ENCODE measurements around the gene SYAP1. TPM values are rescaled to one million over a fixed set of nuclear protein-coding genes. Genes with fewer than 3 reads are reported as not detected.

SYAP1 gene
- total RNA-seq, 1 experiment from 2014 or later: 18.5 TPM

DNA sequence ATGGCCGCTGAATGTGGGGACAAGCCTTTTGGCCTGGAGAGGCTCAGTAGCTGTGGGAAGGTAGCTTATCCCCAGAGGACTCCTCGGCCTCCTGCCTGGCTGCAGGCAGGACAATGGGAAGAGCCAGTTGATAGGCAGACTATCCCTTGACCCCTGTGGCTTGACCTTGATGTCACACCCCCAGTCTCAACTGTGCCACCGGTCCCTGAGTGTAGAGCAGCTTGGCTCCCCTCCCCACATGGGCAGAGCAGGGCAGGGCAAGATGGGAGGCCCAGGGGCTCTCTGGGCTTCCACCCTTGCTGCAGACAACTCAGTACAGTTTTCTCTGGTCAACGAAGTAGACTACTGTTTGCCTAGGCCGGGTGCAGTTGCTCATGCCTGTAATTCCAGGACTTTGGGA lies 25.7 kb downstream of the SYAP1 start:
- TF ChIP-seq NR1H2 (CRISPR knock-in tag; IDR thresholded peaks at IDR 0.05): no peak
- TF ChIP-seq FOXJ3 (CRISPR knock-in tag; IDR thresholded peaks at IDR 0.05; ENCODE audit: borderline replicate concordance): no peak
- TF ChIP-seq ESRRA (CRISPR knock-in tag; IDR thresholded peaks at IDR 0.05; ENCODE audit: borderline replicate concordance): no peak
- no peak for TF ChIP-seq FOXK1 (CRISPR knock-in tag; IDR thresholded peaks at IDR 0.05)
- TF ChIP-seq, protein P1, sequence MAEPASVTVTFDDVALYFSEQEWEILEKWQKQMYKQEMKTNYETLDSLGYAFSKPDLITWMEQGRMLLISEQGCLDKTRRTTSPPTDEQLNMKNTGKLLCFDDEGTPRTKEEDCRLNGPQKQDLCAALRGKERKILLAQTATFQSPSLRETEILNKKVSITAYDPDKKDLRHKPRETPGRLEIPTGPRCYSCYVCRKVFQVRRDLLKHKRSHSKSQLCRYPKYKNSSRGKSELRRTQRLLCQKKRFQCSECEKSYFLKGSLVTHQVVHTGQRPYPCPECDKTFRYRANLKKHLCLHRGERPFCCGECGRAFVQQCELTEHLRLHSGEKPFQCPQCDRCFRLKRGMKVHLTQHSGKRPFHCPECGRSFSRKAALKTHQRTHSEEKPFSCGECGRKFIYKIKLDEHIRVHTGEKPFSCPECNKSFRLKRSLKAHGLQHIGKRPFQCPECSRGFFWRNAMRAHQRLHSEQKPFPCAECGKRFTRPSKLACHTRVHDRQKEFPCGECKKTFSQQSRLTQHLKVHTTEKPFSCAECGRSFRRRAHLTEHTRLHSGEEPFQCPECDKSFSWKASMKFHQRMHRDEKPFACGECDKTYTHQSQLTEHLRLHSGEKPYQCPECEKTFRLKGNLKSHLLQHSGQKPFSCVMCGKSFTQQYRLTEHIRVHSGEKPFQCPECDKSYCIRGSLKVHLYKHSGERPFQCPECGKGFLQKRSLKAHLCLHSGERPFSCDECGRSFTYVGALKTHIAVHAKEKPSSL (CRISPR knock-in tag; conservative IDR thresholded peaks at IDR 0.05): no peak
- no peak for TF ChIP-seq USF1 (CRISPR knock-in tag; IDR thresholded peaks at IDR 0.05)
- TF ChIP-seq ELF4 (CRISPR knock-in tag; IDR thresholded peaks at IDR 0.05; ENCODE audit: low read depth): no peak
- no peak for TF ChIP-seq TCF7 (CRISPR knock-in tag; IDR thresholded peaks at IDR 0.05; ENCODE audit: low read depth)
- TF ChIP-seq, protein P2, sequence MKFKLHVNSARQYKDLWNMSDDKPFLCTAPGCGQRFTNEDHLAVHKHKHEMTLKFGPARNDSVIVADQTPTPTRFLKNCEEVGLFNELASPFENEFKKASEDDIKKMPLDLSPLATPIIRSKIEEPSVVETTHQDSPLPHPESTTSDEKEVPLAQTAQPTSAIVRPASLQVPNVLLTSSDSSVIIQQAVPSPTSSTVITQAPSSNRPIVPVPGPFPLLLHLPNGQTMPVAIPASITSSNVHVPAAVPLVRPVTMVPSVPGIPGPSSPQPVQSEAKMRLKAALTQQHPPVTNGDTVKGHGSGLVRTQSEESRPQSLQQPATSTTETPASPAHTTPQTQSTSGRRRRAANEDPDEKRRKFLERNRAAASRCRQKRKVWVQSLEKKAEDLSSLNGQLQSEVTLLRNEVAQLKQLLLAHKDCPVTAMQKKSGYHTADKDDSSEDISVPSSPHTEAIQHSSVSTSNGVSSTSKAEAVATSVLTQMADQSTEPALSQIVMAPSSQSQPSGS (CRISPR knock-in tag; IDR thresholded peaks at IDR 0.05; ENCODE audit: borderline replicate concordance, low read depth): no peak
- TF ChIP-seq, protein P3, sequence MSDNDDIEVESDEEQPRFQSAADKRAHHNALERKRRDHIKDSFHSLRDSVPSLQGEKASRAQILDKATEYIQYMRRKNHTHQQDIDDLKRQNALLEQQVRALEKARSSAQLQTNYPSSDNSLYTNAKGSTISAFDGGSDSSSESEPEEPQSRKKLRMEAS (CRISPR knock-in tag; IDR thresholded peaks at IDR 0.05): no peak
- TF ChIP-seq NFATC4 (CRISPR knock-in tag; IDR thresholded peaks at IDR 0.05): no peak
- TF ChIP-seq NFYB (CRISPR knock-in tag; conservative IDR thresholded peaks at IDR 0.05; ENCODE audit: low read depth): no peak
- no peak for TF ChIP-seq RORB (CRISPR knock-in tag; IDR thresholded peaks at IDR 0.05)
- TF ChIP-seq GTF2I (CRISPR knock-in tag; conservative IDR thresholded peaks at IDR 0.05): no peak
- no peak for TF ChIP-seq NR3C1 (CRISPR knock-in tag; conservative IDR thresholded peaks at IDR 0.05; ENCODE audit: low read depth)
- Mint-ChIP-seq H3K36me3 (peaks cover 42% of the 10 kb centered on the region), H3K27ac (no peak overlapping the region), H3K9me3 (no peaks in the 10 kb centered on the region), H3K4me3 (no peak overlapping the region), H3K4me1 (no peaks in the 10 kb centered on the region), H3K27me3 (ENCODE audit: low read depth) (no peaks in the 10 kb centered on the region)
- ATAC-seq: no peak
- DNase-seq (ENCODE audit: low spot score): no peak
- ChIA-PET POLR2A (no interaction called here), CTCF (no interaction called here)

DNA sequence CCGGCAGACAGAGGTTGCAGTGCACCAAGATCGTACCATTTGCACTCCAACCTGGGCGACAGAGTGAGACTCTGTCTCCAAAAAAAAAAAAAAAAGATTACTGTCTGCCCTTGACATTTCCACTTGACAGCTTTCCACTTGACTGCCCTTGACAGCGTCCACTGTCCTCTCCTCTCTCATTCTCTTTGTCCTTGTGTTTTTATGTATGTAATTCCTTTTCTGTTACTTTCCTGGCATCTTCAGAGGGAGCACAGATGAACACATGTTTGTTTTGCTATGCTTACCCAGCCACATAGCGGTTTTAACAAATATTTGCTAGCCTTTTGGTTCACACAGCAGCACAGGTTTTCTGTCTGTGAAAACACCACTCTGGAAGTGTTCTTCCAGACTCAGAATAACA lies 26.2 kb downstream of the SYAP1 start:
- no peak overlapping the region for H3K4me3 Mint-ChIP-seq
- no peaks in the 10 kb centered on the region for H3K4me1 Mint-ChIP-seq
- CTCF ChIA-PET: no interaction called here
- H3K9me3 Mint-ChIP-seq: no peaks in the 10 kb centered on the region
- H3K27ac Mint-ChIP-seq: no peak overlapping the region
- H3K36me3 Mint-ChIP-seq: peaks cover 45% of the 10 kb centered on the region
- POLR2A ChIA-PET: no interaction called here
- ATAC-seq (no peak), DNase-seq (ENCODE audit: low spot score) (no peak)
- H3K27me3 Mint-ChIP-seq (ENCODE audit: low read depth): no peaks in the 10 kb centered on the region
- TF ChIP-seq PRRX2 (CRISPR knock-in tag; IDR thresholded peaks at IDR 0.05) (no peak), SOX15 (CRISPR knock-in tag; IDR thresholded peaks at IDR 0.05) (no peak), GTF2I (CRISPR knock-in tag; conservative IDR thresholded peaks at IDR 0.05) (no peak), ZBTB43 (CRISPR knock-in tag; IDR thresholded peaks at IDR 0.05) (no peak), ZNF671 (CRISPR knock-in tag; IDR thresholded peaks at IDR 0.05) (no peak), ATF3 (CRISPR knock-in tag; conservative IDR thresholded peaks at IDR 0.05) (no peak), ZNF423 (CRISPR knock-in tag; IDR thresholded peaks at IDR 0.05) (no peak), SMAD4 (CRISPR knock-in tag; IDR thresholded peaks at IDR 0.05) (no peak), EMX1 (CRISPR knock-in tag; IDR thresholded peaks at IDR 0.05) (no peak), E2F5 (CRISPR knock-in tag; IDR thresholded peaks at IDR 0.05) (no peak)
- TF ChIP-seq, protein P4, sequence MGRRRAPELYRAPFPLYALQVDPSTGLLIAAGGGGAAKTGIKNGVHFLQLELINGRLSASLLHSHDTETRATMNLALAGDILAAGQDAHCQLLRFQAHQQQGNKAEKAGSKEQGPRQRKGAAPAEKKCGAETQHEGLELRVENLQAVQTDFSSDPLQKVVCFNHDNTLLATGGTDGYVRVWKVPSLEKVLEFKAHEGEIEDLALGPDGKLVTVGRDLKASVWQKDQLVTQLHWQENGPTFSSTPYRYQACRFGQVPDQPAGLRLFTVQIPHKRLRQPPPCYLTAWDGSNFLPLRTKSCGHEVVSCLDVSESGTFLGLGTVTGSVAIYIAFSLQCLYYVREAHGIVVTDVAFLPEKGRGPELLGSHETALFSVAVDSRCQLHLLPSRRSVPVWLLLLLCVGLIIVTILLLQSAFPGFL (CRISPR knock-in tag; IDR thresholded peaks at IDR 0.05; ENCODE audit: borderline replicate concordance): no peak
- TF ChIP-seq, protein P5, sequence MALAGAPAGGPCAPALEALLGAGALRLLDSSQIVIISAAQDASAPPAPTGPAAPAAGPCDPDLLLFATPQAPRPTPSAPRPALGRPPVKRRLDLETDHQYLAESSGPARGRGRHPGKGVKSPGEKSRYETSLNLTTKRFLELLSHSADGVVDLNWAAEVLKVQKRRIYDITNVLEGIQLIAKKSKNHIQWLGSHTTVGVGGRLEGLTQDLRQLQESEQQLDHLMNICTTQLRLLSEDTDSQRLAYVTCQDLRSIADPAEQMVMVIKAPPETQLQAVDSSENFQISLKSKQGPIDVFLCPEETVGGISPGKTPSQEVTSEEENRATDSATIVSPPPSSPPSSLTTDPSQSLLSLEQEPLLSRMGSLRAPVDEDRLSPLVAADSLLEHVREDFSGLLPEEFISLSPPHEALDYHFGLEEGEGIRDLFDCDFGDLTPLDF (CRISPR knock-in tag; IDR thresholded peaks at IDR 0.05): no peak
